OCI-LY1 (cell line): ENCODE measurements around the gene OR5AU1.

ENCODE experiments used
- H2AFZ ChIP-seq: fragments of 200-600 bp; sonication (generic), shearing (Covaris generic); 2 replicates; pipeline ENCODE4 v1.6.0; 2014; ENCODE audit warnings: antibody characterized with exemption, mild to moderate bottlenecking, low read length
- H3F3A ChIP-seq: fragments of 200-600 bp; sonication (generic), shearing (Covaris generic); 2 replicates; pipeline ENCODE4 v1.6.0; 2014; ENCODE audit warnings: mild to moderate bottlenecking, antibody characterized with exemption, low read length, moderate library complexity; ENCODE audit not compliant: insufficient read depth
- H3K27ac ChIP-seq: fragments of 200-600 bp; sonication (generic); 2 replicates; pipeline ENCODE4 v1.5.1; 2014; ENCODE audit warnings: low read length, mixed run types, mild to moderate bottlenecking, low read depth; ENCODE audit not compliant: poor library complexity, severe bottlenecking
- H3K27me3 ChIP-seq: fragments of 200-600 bp; sonication (generic); 2 replicates; pipeline ENCODE4 v1.6.0; 2014; ENCODE audit warnings: antibody characterized with exemption, mild to moderate bottlenecking, low read length, moderate library complexity; ENCODE audit not compliant: insufficient read depth
- H3K36me3 ChIP-seq: fragments of 200-600 bp; sonication (generic); 2 replicates; pipeline ENCODE4 v1.6.1; 2014; ENCODE audit warnings: mild to moderate bottlenecking, antibody characterized with exemption, low read length, moderate library complexity, mixed read lengths; ENCODE audit not compliant: insufficient read depth
- H3K4me1 ChIP-seq: fragments of 200-600 bp; sonication (generic); 2 replicates; pipeline ENCODE4 v1.5.1; 2014; ENCODE audit warnings: mild to moderate bottlenecking, low read length, moderate library complexity; ENCODE audit not compliant: insufficient read depth, severe bottlenecking
- H3K4me2 ChIP-seq: fragments of 200-600 bp; sonication (generic), shearing (Covaris generic); 2 replicates; pipeline ENCODE4 v1.6.1; 2014; ENCODE audit warnings: low read length
- H3K4me3 ChIP-seq: fragments of 200-600 bp; sonication (generic); 2 replicates; pipeline ENCODE4 v1.5.1; 2014; ENCODE audit warnings: low read length, low read depth, mild to moderate bottlenecking, mixed read lengths; ENCODE audit not compliant: poor library complexity, severe bottlenecking
- H3K79me2 ChIP-seq: fragments of 200-600 bp; shearing (Covaris generic); 2 replicates; pipeline ENCODE4 v1.6.1; 2016; ENCODE audit warnings: mixed run types, low read length, mixed read lengths; ENCODE audit not compliant: insufficient read depth
- H3K9ac ChIP-seq: fragments of 200-600 bp; sonication (generic), shearing (Covaris generic); 2 replicates; pipeline ENCODE4 v1.6.1; 2014; ENCODE audit warnings: mild to moderate bottlenecking, low read length, mixed read lengths
- H3K9me2 ChIP-seq: fragments of 200-600 bp; sonication (generic), shearing (Covaris generic); 2 replicates; pipeline ENCODE4 v1.6.1; 2014; ENCODE audit warnings: low read depth, mild to moderate bottlenecking, low read length, mixed read lengths
- H3K9me3 ChIP-seq: fragments of 200-600 bp; shearing (Covaris generic); 2 replicates; pipeline ENCODE4 v1.6.1; 2014; ENCODE audit warnings: low read length, mixed read lengths
- H4K20me1 ChIP-seq: fragments of 200-600 bp; sonication (generic), shearing (Covaris generic); 2 replicates; pipeline ENCODE4 v1.6.0; 2016; ENCODE audit warnings: mild to moderate bottlenecking, low read length; ENCODE audit not compliant: insufficient read depth
- EZH2 ChIP-seq: fragments of 200-600 bp; sonication (generic), shearing (Covaris generic); IDR thresholded peaks from 2 replicates; pipeline ENCODE4 v1.8.0; 2017; ENCODE audit warnings: borderline replicate concordance, mixed run types, mild to moderate bottlenecking, antibody characterized with exemption, low read length, moderate library complexity, mixed read lengths
- TF ChIP-seq, protein P1 (sequence below): fragments of 200-600 bp; sonication (generic), shearing (Covaris generic); IDR thresholded peaks from 2 replicates; pipeline ENCODE4 v1.5.1; 2017; ENCODE audit warnings: mild to moderate bottlenecking, antibody characterized with exemption, low read length, moderate library complexity, mixed read lengths

Gene OR5AU1

DNA sequence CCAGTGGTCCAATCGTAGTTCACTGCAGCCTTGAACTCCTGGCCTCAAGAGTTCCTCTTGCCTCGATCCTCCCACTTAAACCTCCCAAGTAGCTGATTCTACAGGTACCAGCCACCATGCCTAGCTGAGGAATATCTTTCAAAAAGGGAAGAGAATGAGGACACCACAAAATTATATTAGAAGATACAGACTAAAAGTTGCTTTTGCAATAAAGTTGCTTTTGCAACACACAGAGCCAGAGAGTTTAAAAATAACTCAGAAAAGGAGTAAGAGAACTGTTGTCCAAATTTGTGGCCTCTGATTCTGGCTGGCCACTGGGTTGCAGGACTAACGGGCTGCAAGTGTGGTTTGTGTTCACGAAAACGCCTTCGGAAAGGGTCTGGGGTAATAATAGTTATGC is 35.2 kb downstream of the OR5AU1 start:
- Histone ChIP-seq H3F3A (no peaks in the 10 kb centered on the region), H3K9me3 (no peaks in the 10 kb centered on the region), H3K9me2 (no peaks in the 10 kb centered on the region), H4K20me1 (no peaks in the 10 kb centered on the region), H3K9ac (no peak overlapping the region), H3K4me1 (no peaks in the 10 kb centered on the region), H3K4me2 (no peak overlapping the region), H3K79me2 (no peaks in the 10 kb centered on the region), H3K27me3 (peaks cover 3% of the 10 kb centered on the region; the same call in 1 of the 2 replicates), H3K36me3 (no peaks in the 10 kb centered on the region), H2AFZ (no peak overlapping the region), H3K27ac (no peak overlapping the region), H3K4me3 (no peak overlapping the region)
- TF ChIP-seq EZH2: no peak
- TF ChIP-seq, protein P1, sequence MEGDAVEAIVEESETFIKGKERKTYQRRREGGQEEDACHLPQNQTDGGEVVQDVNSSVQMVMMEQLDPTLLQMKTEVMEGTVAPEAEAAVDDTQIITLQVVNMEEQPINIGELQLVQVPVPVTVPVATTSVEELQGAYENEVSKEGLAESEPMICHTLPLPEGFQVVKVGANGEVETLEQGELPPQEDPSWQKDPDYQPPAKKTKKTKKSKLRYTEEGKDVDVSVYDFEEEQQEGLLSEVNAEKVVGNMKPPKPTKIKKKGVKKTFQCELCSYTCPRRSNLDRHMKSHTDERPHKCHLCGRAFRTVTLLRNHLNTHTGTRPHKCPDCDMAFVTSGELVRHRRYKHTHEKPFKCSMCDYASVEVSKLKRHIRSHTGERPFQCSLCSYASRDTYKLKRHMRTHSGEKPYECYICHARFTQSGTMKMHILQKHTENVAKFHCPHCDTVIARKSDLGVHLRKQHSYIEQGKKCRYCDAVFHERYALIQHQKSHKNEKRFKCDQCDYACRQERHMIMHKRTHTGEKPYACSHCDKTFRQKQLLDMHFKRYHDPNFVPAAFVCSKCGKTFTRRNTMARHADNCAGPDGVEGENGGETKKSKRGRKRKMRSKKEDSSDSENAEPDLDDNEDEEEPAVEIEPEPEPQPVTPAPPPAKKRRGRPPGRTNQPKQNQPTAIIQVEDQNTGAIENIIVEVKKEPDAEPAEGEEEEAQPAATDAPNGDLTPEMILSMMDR: no peak

DNA sequence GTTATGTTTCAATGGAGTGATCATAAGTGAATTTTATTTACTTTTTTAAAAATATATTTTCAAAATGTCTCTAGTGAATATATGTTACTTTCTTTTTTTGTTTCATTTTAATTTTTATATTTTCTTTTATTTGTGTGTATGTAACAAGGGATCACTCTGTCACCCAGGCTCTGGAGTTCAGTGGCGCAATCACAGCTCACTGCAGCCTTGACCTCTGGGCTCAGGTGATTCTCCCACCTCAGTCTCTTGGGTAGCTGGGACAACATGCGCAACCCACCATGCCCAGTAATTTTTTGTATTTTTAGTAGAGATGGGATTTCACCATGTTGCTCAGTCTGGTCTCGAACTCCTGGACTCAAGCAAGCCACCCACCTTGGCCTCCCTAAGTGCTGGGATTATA is 36.9 kb downstream of the OR5AU1 start:
- H4K20me1 ChIP-seq: no peaks in the 10 kb centered on the region
- no peak overlapping the region for H3K4me2 ChIP-seq
- no peak overlapping the region for H2AFZ ChIP-seq
- H3F3A ChIP-seq: no peaks in the 10 kb centered on the region
- H3K79me2 ChIP-seq: no peaks in the 10 kb centered on the region
- H3K9ac ChIP-seq: no peak overlapping the region
- H3K27me3 ChIP-seq: peaks cover 3% of the 10 kb centered on the region; the same call in 1 of the 2 replicates
- no peak overlapping the region for H3K27ac ChIP-seq
- no peaks in the 10 kb centered on the region for H3K36me3 ChIP-seq
- no peak for TF ChIP-seq EZH2
- TF ChIP-seq, protein P1: no peak
- no peaks in the 10 kb centered on the region for H3K9me3 ChIP-seq
- H3K9me2 ChIP-seq: no peaks in the 10 kb centered on the region
- H3K4me3 ChIP-seq: no peak overlapping the region
- no peaks in the 10 kb centered on the region for H3K4me1 ChIP-seq

DNA sequence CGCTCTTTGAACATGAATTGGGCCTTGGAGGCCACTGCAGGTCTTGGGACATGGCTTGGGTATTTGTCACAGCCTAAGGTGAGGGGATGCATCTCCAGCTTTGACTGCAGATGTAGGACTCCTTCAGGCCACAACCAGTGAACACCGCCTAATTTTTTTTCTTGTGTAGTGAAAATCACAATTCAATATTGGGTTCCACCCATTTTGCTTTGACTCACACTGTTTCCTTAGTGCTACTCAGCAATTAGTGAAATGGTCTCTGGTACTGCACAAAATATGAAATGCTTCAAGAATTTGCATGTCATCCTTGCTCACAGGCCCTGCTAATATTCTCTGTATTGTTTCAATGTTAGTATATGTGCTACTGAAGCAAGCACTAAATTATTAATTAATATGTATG is 42.5 kb downstream of the OR5AU1 start:
- H3K4me1 ChIP-seq: no peaks in the 10 kb centered on the region
- no peak overlapping the region for H2AFZ ChIP-seq
- H3K27me3 ChIP-seq: peaks cover 4% of the 10 kb centered on the region; the same call in 1 of the 2 replicates
- no peaks in the 10 kb centered on the region for H3K9me3 ChIP-seq
- no peaks in the 10 kb centered on the region for H3K79me2 ChIP-seq
- TF ChIP-seq, protein P1: no peak
- no peak for TF ChIP-seq EZH2
- no peak overlapping the region for H3K9ac ChIP-seq
- no peak overlapping the region for H3K27ac ChIP-seq
- H3F3A ChIP-seq: no peaks in the 10 kb centered on the region
- H3K36me3 ChIP-seq: no peaks in the 10 kb centered on the region
- H3K4me3 ChIP-seq: no peak overlapping the region
- no peaks in the 10 kb centered on the region for H4K20me1 ChIP-seq
- no peak overlapping the region for H3K4me2 ChIP-seq
- H3K9me2 ChIP-seq: no peaks in the 10 kb centered on the region
